GM10266 (cell line): ENCODE measurements around the gene TRMT61A.
"Not testable (repeated sequence)": the region's sequence is repeated elsewhere in the genome, so short reads cannot be mapped to it uniquely, and the experiment has no call there.

Source experiments
- DNase-seq: peaks from one replicate; pipeline ENCODE4 v3.0.0; 2012; ENCODE audit errors: extremely low spot score
- CTCF ChIP-seq: IDR thresholded peaks from 2 replicates; pipeline ENCODE4 v1.5.1; 2012; ENCODE audit warnings: mild to moderate bottlenecking, low read depth; ENCODE audit not compliant: control insufficient read depth, insufficient read depth; ENCODE audit errors: missing control alignments

The TRMT61A gene

GRCh38 chr14:103508521-103509329, 20.3 kb upstream of the TRMT61A start:
- DNase-seq = no peak
- TF ChIP-seq CTCF = no peak

- TF ChIP-seq CTCF = no peak
- DNase-seq = no peak
Observed at GRCh38 chr14:103509864-103510723, 18.9 kb upstream of the TRMT61A start.

GRCh38 chr14:103510724-103511693, 18.0 kb upstream of the TRMT61A start:
- peak; percentile 1 for DNase-seq
- no peak for TF ChIP-seq CTCF

DNA sequence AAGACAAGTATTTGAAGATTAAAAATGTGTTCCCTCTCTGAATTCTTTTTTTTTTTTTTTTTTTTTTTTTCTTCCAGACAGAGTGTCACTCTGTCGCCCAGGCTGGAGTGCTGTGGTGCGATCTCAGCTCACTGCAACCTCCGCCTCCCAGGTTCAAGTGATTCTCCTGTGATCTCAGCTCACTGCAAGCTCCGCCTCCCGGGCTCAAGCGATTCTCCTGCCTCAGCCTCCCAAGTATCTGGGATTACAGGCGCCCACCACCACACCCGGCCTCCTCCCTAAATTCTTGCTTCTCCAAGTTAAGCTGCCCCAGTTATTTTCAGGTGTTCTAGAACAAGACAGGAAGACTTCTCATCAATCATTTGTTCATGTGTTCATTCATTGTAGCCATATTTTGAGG, 16.8 kb upstream of the TRMT61A start:
- not testable (repeated sequence) for DNase-seq

- peak; percentile 4 for DNase-seq
- no peak for TF ChIP-seq CTCF
Observed at GRCh38 chr14:103512701-103513611, 16.0 kb upstream of the TRMT61A start.

DNA sequence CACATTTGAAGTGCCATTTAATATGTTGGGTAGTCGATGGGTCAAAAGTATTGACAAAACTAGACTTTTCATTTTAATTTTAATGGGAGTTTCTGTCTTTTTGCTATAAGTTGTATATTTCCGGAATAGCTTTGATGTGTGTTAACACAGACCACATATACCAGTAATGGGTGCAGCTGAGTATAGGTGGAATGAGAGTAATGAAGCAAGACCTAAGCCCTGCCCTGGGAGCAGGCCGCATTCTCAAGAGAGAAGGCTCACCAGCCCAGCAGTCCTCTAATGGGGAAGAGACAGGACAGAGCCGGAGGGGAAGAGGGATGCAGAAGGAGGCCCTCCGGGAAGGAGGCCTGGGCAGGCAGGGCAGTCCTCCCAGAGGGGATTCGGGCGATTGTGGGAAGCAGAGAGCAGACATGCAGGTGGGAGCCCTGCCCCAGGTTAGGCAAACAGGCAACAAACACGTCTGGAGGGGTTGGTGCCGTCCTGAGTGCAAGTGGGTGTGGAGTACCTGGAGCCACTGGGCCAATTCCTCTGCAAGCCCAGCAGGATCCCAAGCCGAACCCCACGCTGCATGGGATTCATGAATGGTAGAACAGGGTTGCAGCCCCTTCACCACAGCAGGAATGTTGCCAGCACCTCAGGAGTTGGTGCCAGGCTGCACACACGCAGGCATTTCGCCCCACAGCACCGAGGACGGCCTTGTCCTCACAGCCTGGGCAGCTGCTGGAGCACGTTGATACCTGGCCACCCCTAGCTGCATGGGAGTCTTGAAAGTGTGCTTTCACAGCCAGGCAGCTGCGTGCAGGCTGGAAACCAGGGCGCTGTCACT, 14.2 kb upstream of the TRMT61A start:
- TF ChIP-seq CTCF = no peak
- DNase-seq = no peak
